Stimulated activated CD8-positive, alpha-beta memory T cell treated with anti-CD3 and anti-CD28 coated beads, Interleukin-4, amount 100 ng/mL, for 24 hours (primary cell): ENCODE results near the gene GRM8.

Source experiments
- DNase-seq: peaks from one replicate; pipeline ENCODE4 v3.0.0-alpha.2; 2020; ENCODE audit warnings: low read depth

GRM8 gene

GRCh38 chr7:126806614-126807013, 446.1 kb downstream of the GRM8 start:
- no peak for DNase-seq

DNA sequence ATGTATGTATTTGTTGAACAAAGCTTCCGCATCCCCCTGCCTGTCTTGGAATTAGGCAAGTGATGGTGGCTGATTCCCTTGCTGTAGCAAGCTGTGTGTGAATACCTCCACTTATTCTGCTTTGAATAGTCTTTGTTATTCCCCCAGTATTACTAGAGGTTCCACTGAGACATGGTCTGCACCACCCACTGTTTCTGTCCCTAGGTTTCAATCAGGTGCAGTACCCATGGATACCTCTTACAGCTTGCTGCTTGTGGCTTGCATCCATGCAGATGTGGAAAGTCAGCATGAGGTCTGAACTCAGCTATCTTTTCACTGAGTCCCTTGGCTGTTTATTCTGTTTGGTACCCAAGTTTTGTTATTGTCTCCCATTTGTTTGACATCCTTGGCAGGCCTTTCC, 447.4 kb downstream of the GRM8 start:
- DNase-seq, result no peak

- no peak for DNase-seq
These were observed 448.1 kb downstream of the GRM8 start for GRCh38 chr7:126804604-126805003.

- no peak for DNase-seq
These were observed 448.8 kb downstream of the GRM8 start for GRCh38 chr7:126803990-126804389.

GRCh38 chr7:126803060-126803665, 449.6 kb downstream of the GRM8 start:
- DNase-seq, result no peak

- no peak for DNase-seq
These were observed 451.0 kb downstream of the GRM8 start for GRCh38 chr7:126801733-126802132.

DNA sequence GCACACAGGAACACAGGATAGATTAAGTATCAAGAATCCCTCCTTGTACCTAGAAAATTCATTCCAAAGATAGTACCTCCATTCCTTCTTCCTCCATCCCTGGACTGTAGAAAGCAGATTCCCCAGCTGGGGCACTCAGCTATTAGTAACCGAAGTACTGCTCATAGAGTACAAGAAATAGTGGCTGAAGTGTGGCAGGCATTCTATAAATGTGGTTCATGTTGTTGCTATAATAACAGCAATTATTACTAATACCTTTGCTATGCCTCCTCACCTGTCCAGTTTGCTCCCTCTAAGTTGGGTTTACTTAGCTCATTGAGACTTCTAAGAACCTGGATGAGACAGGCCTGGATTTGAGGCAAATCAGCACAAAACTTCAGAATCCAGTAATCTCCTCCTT, 453.2 kb downstream of the GRM8 start:
- DNase-seq, result no peak

DNA sequence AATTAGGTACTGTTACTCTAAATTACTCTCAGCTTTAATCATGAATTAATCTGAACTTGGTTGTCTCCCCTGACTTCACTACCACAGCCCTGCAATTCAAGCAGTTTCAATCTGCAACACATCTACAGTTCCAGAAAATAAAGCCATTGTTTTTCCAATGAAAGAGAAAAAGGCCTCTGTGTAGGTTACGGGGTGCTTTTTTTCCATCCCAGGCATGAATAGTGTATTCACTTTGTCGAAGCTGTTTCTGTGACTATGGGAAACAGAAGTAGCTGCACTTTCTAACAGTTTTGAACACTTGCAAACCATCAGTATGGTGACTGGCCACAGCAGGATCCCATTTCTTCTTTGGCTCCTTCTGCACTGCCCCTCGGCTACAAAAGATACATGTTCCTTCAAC, 460.2 kb downstream of the GRM8 start:
- no peak for DNase-seq

DNA sequence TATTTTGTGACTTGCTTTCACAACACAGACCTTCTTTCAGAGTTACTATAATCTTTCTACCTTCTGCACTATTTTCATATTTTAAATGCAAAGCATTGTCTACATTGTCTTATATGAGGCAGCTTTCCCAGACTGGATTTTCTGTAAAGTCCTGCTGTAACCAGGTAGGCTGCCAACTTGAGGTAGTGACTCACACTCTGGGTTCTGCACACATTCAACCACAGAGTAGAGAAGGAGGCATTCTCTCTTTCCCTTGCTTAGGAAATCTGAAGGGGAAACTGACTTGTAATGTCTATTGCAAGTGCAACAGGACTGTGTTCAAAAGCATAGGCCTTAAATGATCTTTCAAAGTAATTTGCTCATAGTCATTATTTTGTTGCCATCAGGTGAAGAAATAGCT, 461.4 kb downstream of the GRM8 start:
- no peak for DNase-seq

- no peak for DNase-seq
These were observed 462.0 kb downstream of the GRM8 start for GRCh38 chr7:126790763-126791162.

DNA sequence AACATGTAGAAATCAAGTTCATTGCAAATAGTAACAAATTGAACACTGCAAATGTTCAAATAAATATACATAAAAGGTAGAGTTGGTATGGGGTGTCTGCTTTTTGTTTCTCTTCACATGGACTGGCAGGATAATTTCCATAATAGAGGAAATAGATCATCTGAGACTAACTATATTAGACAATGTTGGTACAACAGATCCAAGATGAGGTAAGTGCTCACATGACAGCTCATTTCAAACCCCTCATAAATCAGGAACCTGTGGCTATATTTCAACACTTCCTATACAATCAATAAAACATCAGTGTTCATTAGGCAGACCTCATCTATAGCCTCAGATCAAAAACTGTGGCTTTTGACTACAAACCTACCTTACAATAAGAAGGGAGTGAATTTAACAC, 469.1 kb downstream of the GRM8 start:
- no peak for DNase-seq

DNA sequence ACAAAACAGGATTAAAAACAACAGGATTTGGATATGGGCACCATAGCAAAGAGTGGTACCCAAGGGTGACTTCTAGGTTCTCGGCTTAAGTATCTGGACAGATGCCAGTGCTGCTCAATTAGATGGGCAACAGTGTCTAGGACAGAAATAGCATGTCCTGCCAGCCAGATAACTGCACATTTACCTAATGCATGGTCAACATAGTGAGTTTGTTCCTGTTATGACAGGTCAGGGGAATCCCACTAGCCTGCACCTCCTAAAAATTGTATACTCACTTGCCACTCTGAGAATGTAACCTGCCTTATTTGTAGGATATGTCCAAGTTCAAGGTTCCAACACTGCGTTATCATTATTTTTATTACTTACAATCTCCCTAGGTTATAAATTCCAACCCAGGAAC, 471.7 kb downstream of the GRM8 start:
- no peak for DNase-seq

DNA sequence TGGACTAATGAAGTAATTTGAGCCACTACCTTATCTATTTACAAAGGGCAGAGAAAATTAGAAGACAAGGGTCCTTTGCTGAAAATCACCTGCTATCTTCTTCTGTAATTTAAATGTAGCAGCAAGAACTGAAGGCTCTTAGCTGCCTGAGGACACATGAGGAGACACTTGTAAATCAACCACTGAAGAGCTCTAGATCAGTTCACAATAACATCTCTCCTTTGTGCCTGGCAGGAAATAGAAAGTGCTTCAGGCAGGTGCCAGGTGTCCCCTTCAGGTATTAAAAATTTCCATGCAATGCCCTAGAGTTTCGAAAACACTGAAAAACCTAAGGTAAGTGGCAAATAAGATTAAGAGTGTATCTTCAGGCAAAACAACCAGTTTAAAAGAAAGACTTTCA, 474.6 kb downstream of the GRM8 start:
- DNase-seq, result no peak

- no peak for DNase-seq
These were observed 476.2 kb downstream of the GRM8 start for GRCh38 chr7:126776498-126776897.

- no peak for DNase-seq
These were observed 478.7 kb downstream of the GRM8 start for GRCh38 chr7:126774077-126774476.

DNA sequence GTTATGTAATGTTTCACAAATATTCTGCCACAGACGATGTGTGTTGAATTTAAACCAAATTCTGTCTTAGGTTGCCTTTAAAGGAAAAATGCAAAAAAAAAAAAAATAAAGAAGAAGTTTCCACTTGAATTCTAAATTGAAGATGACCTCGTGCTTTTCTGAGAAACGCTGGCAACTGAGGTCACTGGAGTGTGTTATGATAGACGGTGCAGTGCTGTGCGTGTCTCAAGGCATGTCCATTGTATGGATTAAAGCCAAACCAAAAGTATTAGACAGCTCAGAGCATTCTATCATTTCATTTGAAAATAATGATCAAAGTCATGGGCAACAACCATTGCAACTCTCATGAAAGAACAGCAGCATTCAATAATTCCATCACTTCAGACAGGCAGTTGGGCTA, 483.9 kb downstream of the GRM8 start:
- DNase-seq, result no peak

GRCh38 chr7:126760914-126761577, 491.7 kb downstream of the GRM8 start:
- no peak for DNase-seq

DNA sequence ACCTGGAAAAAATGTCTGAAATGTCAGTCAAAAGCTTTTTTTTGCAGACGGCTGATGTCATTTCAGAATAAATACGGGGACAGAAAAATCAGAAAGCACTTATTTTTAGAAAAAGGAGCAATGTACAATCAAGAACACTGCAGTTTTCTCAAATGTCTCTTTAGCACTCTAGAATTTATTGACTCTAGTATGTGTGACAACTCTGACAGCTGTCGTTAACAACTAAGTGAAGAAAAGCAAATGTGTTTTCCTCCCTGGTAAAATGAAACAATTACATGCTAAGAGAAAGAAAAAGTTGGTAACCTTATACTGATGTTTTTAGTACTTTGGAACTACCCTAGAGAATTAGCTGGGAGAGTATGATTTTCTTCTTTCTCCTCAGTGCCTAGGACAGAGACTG, 497.4 kb downstream of the GRM8 start:
- no peak for DNase-seq

DNA sequence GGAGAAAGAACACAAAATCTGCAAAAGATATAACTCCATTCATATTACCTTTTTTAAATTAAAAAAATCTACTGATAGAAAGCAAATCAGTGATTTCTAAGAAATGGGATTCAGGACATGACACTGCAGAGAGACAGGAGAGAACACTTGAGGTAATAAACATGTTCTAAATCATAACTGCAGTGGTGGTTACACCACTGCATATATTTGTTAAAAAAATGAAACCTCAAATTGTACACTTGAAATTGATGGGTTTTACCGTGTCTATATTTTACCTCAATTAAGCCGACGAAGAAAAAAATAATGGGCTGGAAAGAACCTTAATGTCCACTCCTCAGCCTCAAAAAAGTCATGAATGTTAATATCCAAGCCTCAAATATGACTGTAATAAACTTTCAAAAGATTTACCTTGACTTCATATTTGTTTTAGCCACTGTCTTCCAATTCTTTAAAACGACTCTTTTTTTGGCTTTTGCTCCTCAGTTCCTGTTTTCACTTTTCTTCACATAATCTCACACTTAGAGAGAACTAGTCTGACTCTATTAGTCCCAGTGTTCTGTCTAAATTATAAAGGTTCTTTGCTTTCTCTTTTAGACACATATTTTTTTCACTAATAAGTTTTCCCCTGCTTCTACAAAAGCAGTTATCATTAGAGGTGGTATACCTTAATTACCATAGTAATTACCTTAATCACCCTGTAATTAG, 502.4 kb downstream of the GRM8 start:
- no peak for DNase-seq

- no peak for DNase-seq
These were observed 523.8 kb downstream of the GRM8 start for GRCh38 chr7:126728967-126729366.

DNA sequence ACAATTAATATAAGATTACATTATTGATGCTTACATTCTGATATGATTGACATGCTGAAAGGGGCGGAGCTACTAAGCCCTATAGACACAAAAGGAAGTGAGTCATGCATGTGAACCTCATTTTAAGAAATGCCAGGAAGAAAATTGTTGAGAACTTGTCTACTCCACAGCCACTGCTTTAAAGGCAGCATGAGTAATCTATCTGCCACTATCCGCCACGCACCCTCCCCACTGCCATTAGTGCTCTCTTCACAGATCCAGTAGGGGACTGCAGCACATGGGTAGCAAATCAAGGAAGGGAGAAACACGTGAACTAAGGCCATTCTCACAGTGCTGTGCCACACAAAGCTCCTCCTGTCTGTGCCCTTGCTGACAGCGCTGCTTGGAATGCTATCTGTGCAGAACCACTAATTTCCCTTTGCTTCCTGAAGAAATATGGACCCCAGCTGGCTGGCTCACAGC, 524.8 kb downstream of the GRM8 start:
- no peak for DNase-seq

- no peak for DNase-seq
These were observed 528.7 kb downstream of the GRM8 start for GRCh38 chr7:126723966-126724544.

- no peak for DNase-seq
These were observed 532.5 kb downstream of the GRM8 start for GRCh38 chr7:126720232-126720631.
